ENCODE data around the gene CRYL1. TPM values are rescaled to one million over a fixed set of nuclear protein-coding genes. Genes with fewer than 3 reads are reported as not detected.
A peak's percentile ranks its signal among the peaks of the same experiment; 100 is the strongest.

The CRYL1 gene
- total and polyA plus RNA-seq, 2 experiments from 2014 or later, result 11.3 to 16.1 TPM

DNA sequence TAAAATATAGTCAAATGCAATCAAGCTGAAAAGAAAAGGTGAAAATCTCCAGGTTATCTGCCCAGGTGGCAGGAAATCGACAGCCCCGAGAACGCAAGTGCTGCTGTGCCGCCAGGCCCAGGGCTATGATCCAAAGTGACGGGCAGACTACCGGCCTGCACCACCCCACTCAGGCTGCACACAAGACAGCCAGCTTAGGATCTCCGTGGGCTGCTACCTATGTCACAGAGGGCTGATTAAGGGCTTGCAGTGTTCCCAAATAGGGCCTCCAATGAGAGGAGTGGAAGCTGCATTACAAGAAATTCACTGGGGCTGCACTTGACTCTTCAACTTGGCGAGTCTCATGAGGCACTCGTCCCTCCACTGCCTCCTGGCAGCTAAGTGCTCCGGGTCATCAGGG, 121.8 kb downstream of the CRYL1 start:
- Histone ChIP-seq H3K4me2 (ENCODE audit: unreplicated experiment) (no peak overlapping the region), H4K20me1 (ENCODE audit: insufficient read depth) (no peaks in the 10 kb centered on the region), H3K9me2 (ENCODE audit: insufficient read depth) (no peaks in the 10 kb centered on the region), H3K27ac (no peak overlapping the region), H3K9me3 (ENCODE audit: low read depth) (no peaks in the 10 kb centered on the region), H3K27me3 (replicated peaks; ENCODE audit: insufficient read depth) (no peaks in the 10 kb centered on the region), H3F3A (ENCODE audit: insufficient read depth) (peaks cover 17% of the 10 kb centered on the region), H3K79me2 (ENCODE audit: insufficient read depth) (no peaks in the 10 kb centered on the region), H3K4me1 (ENCODE audit: insufficient read depth) (peaks cover 25% of the 10 kb centered on the region), H3K4me3 (no peak overlapping the region), H3K9ac (no peak overlapping the region), H3K36me3 (ENCODE audit: low read depth) (no peaks in the 10 kb centered on the region), H2AFZ (no peak overlapping the region)
- WGBS, 2 experiments (ENCODE audit: low coverage in 1 of 2, low lambda C conversion rate in 2 of 2, missing lambda C conversion rate in 2 of 2), result 97 to 98% methylated on average over 10 of the region's 10 CpGs
- TF ChIP-seq EZH2 (IDR thresholded peaks at IDR 0.05; ENCODE audit: insufficient read depth, poor library complexity, severe bottlenecking) (no peak), EZH2phosphoT487 (IDR thresholded peaks at IDR 0.05; ENCODE audit: insufficient read depth, low read depth) (no peak)
- DNase-seq, result no peak
- in situ Hi-C loops (cut with MboI), result no loop called here

DNA sequence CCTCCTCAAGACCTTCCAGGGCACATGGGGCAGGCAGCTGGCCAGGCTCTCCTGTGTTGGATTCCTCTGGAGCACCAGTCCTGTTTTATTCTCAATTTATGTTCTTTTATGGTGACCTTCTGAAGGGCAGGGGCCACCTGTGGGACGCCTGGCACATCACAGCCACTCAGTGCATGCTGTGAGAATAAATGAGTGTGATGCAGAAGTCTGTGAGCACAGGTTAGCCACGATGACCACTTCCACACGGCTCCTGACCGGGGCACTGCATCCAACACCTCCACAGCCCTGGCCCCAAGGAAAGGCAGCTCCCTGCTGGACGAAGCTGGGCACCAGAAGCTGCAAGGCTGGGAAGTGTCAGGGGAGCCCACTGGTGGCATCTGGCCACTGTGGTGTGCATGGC, 122.8 kb downstream of the CRYL1 start:
- no peaks in the 10 kb centered on the region for H3K27me3 ChIP-seq (replicated peaks; ENCODE audit: insufficient read depth)
- no peaks in the 10 kb centered on the region for H3K79me2 ChIP-seq (ENCODE audit: insufficient read depth)
- no peaks in the 10 kb centered on the region for H3K9me2 ChIP-seq (ENCODE audit: insufficient read depth)
- in situ Hi-C loops (cut with MboI), result no loop called here
- H3K4me2 ChIP-seq (ENCODE audit: unreplicated experiment), result no peak overlapping the region
- H2AFZ ChIP-seq, result no peak overlapping the region
- H3K9me3 ChIP-seq (ENCODE audit: low read depth), result no peaks in the 10 kb centered on the region
- no peak overlapping the region for H3K27ac ChIP-seq
- no peak overlapping the region for H3K9ac ChIP-seq
- H4K20me1 ChIP-seq (ENCODE audit: insufficient read depth), result no peaks in the 10 kb centered on the region
- H3F3A ChIP-seq (ENCODE audit: insufficient read depth), result peaks cover 17% of the 10 kb centered on the region
- H3K4me3 ChIP-seq, result no peak overlapping the region
- no peaks in the 10 kb centered on the region for H3K36me3 ChIP-seq (ENCODE audit: low read depth)
- no peak for TF ChIP-seq EZH2 (IDR thresholded peaks at IDR 0.05; ENCODE audit: insufficient read depth, poor library complexity, severe bottlenecking)
- no peak for TF ChIP-seq EZH2phosphoT487 (IDR thresholded peaks at IDR 0.05; ENCODE audit: insufficient read depth, low read depth)
- DNase-seq, result no peak
- H3K4me1 ChIP-seq (ENCODE audit: insufficient read depth), result peaks cover 25% of the 10 kb centered on the region
- WGBS, 2 experiments (ENCODE audit: low coverage in 1 of 2, low lambda C conversion rate in 2 of 2, missing lambda C conversion rate in 2 of 2), result 97 to 100% methylated on average over 5 of the region's 5 CpGs

DNA sequence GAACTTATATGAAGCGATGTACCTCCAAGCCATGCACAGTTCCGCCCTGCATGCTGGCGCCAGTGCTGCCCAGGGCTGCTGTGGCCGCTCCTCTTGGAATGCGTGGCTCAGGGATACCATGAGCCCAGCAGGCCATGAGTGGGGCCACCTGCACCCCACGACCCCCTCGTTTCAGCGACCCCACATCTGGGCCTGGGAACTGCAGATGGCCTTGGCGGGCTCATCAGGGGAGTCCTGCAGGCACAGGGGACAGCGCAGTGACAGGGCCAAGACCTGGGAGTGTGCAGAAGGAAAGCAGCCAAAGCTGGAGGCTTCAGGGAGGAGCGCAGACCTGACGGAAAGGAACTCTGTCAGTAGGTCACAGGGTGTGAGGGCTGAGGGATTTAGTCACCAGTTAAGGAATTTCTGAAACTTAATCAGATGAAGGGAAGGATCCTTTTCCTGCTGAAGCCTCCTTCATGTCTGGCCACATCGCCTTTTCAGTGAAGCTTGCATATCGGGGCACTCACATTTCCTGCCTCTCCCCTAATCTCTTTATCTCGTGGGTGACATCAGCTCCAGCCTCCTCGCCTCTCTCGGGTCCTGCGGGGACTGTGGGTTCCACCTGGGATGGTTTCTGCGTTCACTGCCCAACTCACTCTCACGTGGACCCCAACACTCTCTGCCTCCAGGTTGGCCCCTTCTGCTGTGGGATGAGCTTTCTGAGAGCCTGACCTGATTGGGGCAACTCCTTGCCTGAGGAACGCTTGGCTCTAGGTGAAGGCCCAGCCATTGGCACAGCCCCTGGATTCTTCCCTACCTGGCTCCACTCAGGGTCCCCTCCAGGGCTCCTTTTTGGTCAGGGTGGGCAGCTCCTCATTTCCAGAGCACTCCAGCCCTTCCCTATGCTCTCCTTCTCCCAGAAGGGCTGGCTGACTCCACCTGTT, 123.5 kb downstream of the CRYL1 start:
- Histone ChIP-seq H3K9me2 (ENCODE audit: insufficient read depth) (no peaks in the 10 kb centered on the region), H3K27me3 (replicated peaks; ENCODE audit: insufficient read depth) (no peaks in the 10 kb centered on the region), H4K20me1 (ENCODE audit: insufficient read depth) (no peaks in the 10 kb centered on the region), H3K9ac (no peak overlapping the region), H3K4me2 (ENCODE audit: unreplicated experiment) (peak overlapping the region; percentile 42), H3K36me3 (ENCODE audit: low read depth) (no peaks in the 10 kb centered on the region), H2AFZ (no peak overlapping the region), H3K4me3 (no peak overlapping the region), H3F3A (ENCODE audit: insufficient read depth) (peaks cover 17% of the 10 kb centered on the region), H3K79me2 (ENCODE audit: insufficient read depth) (no peaks in the 10 kb centered on the region), H3K9me3 (ENCODE audit: low read depth) (no peaks in the 10 kb centered on the region), H3K4me1 (ENCODE audit: insufficient read depth) (peaks cover 25% of the 10 kb centered on the region), H3K27ac (no peak overlapping the region)
- peak; percentile 75 for DNase-seq
- in situ Hi-C loops (cut with MboI), result no loop called here
- TF ChIP-seq EZH2phosphoT487 (IDR thresholded peaks at IDR 0.05; ENCODE audit: insufficient read depth, low read depth) (no peak), EZH2 (IDR thresholded peaks at IDR 0.05; ENCODE audit: insufficient read depth, poor library complexity, severe bottlenecking) (no peak)
- 65 to 71% methylated on average over 21 of the region's 21 CpGs for WGBS, 2 experiments (ENCODE audit: low coverage in 1 of 2, low lambda C conversion rate in 2 of 2, missing lambda C conversion rate in 2 of 2)

GRCh38 chr13:20401531-20401930, 124.1 kb downstream of the CRYL1 start:
- Histone ChIP-seq H4K20me1 (ENCODE audit: insufficient read depth) (no peaks in the 10 kb centered on the region), H3K27me3 (replicated peaks; ENCODE audit: insufficient read depth) (no peaks in the 10 kb centered on the region), H3K4me3 (no peak overlapping the region), H3K36me3 (ENCODE audit: low read depth) (no peaks in the 10 kb centered on the region), H3K9me2 (ENCODE audit: insufficient read depth) (no peaks in the 10 kb centered on the region), H3K9ac (no peak overlapping the region), H2AFZ (no peak overlapping the region), H3K4me2 (ENCODE audit: unreplicated experiment) (peak overlapping the region; percentile 42), H3K79me2 (ENCODE audit: insufficient read depth) (no peaks in the 10 kb centered on the region), H3K27ac (no peak overlapping the region), H3F3A (ENCODE audit: insufficient read depth) (peaks cover 17% of the 10 kb centered on the region), H3K9me3 (ENCODE audit: low read depth) (no peaks in the 10 kb centered on the region), H3K4me1 (ENCODE audit: insufficient read depth) (peaks cover 25% of the 10 kb centered on the region)
- TF ChIP-seq EZH2 (IDR thresholded peaks at IDR 0.05; ENCODE audit: insufficient read depth, poor library complexity, severe bottlenecking), result no peak
- no peak for TF ChIP-seq EZH2phosphoT487 (IDR thresholded peaks at IDR 0.05; ENCODE audit: insufficient read depth, low read depth)
- no peak for DNase-seq
- in situ Hi-C loops (cut with MboI), result no loop called here
- WGBS, 2 experiments (ENCODE audit: low coverage in 1 of 2, low lambda C conversion rate in 2 of 2, missing lambda C conversion rate in 2 of 2), result 51 to 53% methylated on average over 5 of the region's 5 CpGs

All from GM23248 (cell line).